CD4-positive, alpha-beta T cell treated with Interleukin-15 for 4 hours (primary cell): ENCODE results near the gene DHRS2.
"Not testable (repeated sequence)": the region's sequence is repeated elsewhere in the genome, so short reads cannot be mapped to it uniquely, and the experiment has no call there.

Experiments used
- DNase-seq: peaks from one replicate; pipeline ENCODE4 v3.0.0-alpha.2; 2020; ENCODE audit warnings: low spot score

Gene DHRS2

GRCh38 chr14:23648764-23649460 is 12.7 kb downstream of the DHRS2 start:
- no peak for DNase-seq

- no peak for DNase-seq
Observed at GRCh38 chr14:23650506-23650905, 14.3 kb downstream of the DHRS2 start.

GRCh38 chr14:23653051-23653450 is 16.9 kb downstream of the DHRS2 start:
- no peak for DNase-seq

- no peak for DNase-seq
Observed at GRCh38 chr14:23654231-23654630, 18.1 kb downstream of the DHRS2 start.

- DNase-seq: no peak
Observed at GRCh38 chr14:23657959-23658470, 21.9 kb downstream of the DHRS2 start.

- DNase-seq: peak; percentile 53
Observed at GRCh38 chr14:23660290-23661226, 24.4 kb downstream of the DHRS2 start.

GRCh38 chr14:23661542-23661941 is 25.4 kb downstream of the DHRS2 start:
- no peak for DNase-seq

- DNase-seq: peak; percentile 18
Observed at GRCh38 chr14:23663127-23663526, 27.0 kb downstream of the DHRS2 start.

GRCh38 chr14:23663711-23664110 is 27.5 kb downstream of the DHRS2 start:
- DNase-seq: no peak

- no peak for DNase-seq
Observed at GRCh38 chr14:23664207-23664885, 28.2 kb downstream of the DHRS2 start.

GRCh38 chr14:23665302-23666016 is 29.3 kb downstream of the DHRS2 start:
- no peak for DNase-seq

GRCh38 chr14:23667134-23667533 is 31.0 kb downstream of the DHRS2 start:
- no peak for DNase-seq

- DNase-seq: no peak
Observed at GRCh38 chr14:23669441-23669840, 33.3 kb downstream of the DHRS2 start.

- no peak for DNase-seq
Observed at GRCh38 chr14:23670481-23670880, 34.3 kb downstream of the DHRS2 start.

- no peak for DNase-seq
Observed at GRCh38 chr14:23672200-23672599, 36.0 kb downstream of the DHRS2 start.

- DNase-seq: no peak
Observed at GRCh38 chr14:23675337-23675736, 39.2 kb downstream of the DHRS2 start.

- no peak for DNase-seq
Observed at GRCh38 chr14:23675906-23676305, 39.7 kb downstream of the DHRS2 start.

GRCh38 chr14:23681337-23681736 is 45.2 kb downstream of the DHRS2 start:
- no peak for DNase-seq

GRCh38 chr14:23689709-23690514 is 53.7 kb downstream of the DHRS2 start:
- not testable (repeated sequence) for DNase-seq

GRCh38 chr14:23692416-23692815 is 56.3 kb downstream of the DHRS2 start:
- DNase-seq: no peak

GRCh38 chr14:23693252-23693775 is 57.1 kb downstream of the DHRS2 start:
- no peak for DNase-seq
